WTC11 (cell line): ENCODE results near the gene FREM1.

ENCODE experiments used
- CTCF ChIP-seq: fragments of 200-600 bp; IDR thresholded peaks from 2 replicates; pipeline ENCODE4 v1.8.0; 2022; ENCODE audit warnings: antibody characterized with exemption
- ELF4 ChIP-seq: sonication (generic); formaldehyde crosslinking; IDR thresholded peaks from 2 replicates; pipeline ENCODE4 v1.8.1; 2022; ENCODE audit warnings: low read depth, mild to moderate bottlenecking, moderate library complexity, missing genetic modification reagents

- TF ChIP-seq CTCF (no peak), ELF4 (CRISPR knock-in tag) (no peak)
Observed at GRCh38 chr9:14881006-14881405, 29.2 kb downstream of the FREM1 start.
